ENCODE measurements around the gene ZNF787.

ZNF787 gene

GRCh38 chr19:56085571-56086275 is 35.4 kb downstream of the ZNF787 start:
- no peak for DNase-seq

- no peak for DNase-seq
These were observed 36.1 kb downstream of the ZNF787 start for GRCh38 chr19:56084835-56085536.

GRCh38 chr19:56083668-56084067 is 37.4 kb downstream of the ZNF787 start:
- no peak for DNase-seq

- peak in 4 of 5 experiments; percentile 35 to 71 (median 60) for DNase-seq
These were observed 40.3 kb downstream of the ZNF787 start for GRCh38 chr19:56080669-56081401.

- no peak for DNase-seq
These were observed 41.5 kb downstream of the ZNF787 start for GRCh38 chr19:56079609-56080008.

GRCh38 chr19:56076498-56076897 is 44.6 kb downstream of the ZNF787 start:
- peak in 2 of 5 experiments; percentile 19 to 21 for DNase-seq

- no peak for DNase-seq
These were observed 49.9 kb downstream of the ZNF787 start for GRCh38 chr19:56071151-56071550.

- DNase-seq = no peak
These were observed 51.5 kb downstream of the ZNF787 start for GRCh38 chr19:56069642-56070041.

- peak; percentile 35 to 54 (median 50) for DNase-seq
These were observed 54.7 kb downstream of the ZNF787 start for GRCh38 chr19:56066152-56067023.

- DNase-seq = no peak
These were observed 67.5 kb downstream of the ZNF787 start for GRCh38 chr19:56053596-56053995.
